PC-9 (cell line): ENCODE results near the gene PI4KA. TPM values are rescaled to one million over a fixed set of nuclear protein-coding genes. Genes with fewer than 3 reads are reported as not detected.

ENCODE experiments used
- BruUV-seq: library from RNA; stranded (reverse); fragments of 400-500 nt; replicated peaks from 2 replicates; lab custom pipeline; 2021; lab: Mats Ljungman, UMichigan
- CTCF ChIA-PET: fragments of 300-600 bp; sonication (Branson Sonifier 250); formaldehyde crosslinking; loops from one replicate; lab custom pipeline; 2022; ENCODE audit warnings: antibody characterized with exemption; lab: Charles Lee
- POLR2A ChIA-PET: fragments of 300-600 bp; sonication (Branson Sonifier 250); formaldehyde crosslinking; loops from one replicate; lab custom pipeline; 2022; ENCODE audit warnings: antibody characterized with exemption; ENCODE audit not compliant: unreplicated experiment; lab: Charles Lee
- DNase-seq, 2 experiments: peaks; one replicate each; pipeline versions ENCODE4 v3.0.0 to v3.0.0-alpha.2; 2015 to 2022; ENCODE audit warnings: mixed read lengths in 1 of 2
- H2AFZ ChIP-seq: fragments of 200-600 bp; sonication (generic); 2 replicates; pipeline ENCODE4 v1.8.1; 2017; ENCODE audit warnings: antibody characterized with exemption
- H3F3A ChIP-seq: fragments of 200-600 bp; sonication (generic); 2 replicates; pipeline ENCODE4 v1.8.1; 2017; ENCODE audit warnings: antibody characterized with exemption, mild to moderate bottlenecking, low read depth; ENCODE audit not compliant: insufficient read depth
- H3K27ac ChIP-seq: fragments of 200-600 bp; sonication (generic); 2 replicates; pipeline ENCODE4 v1.6.1; 2016; ENCODE audit warnings: mixed run types
- H3K27me3 ChIP-seq: fragments of 200-600 bp; sonication (generic); 2 replicates; pipeline ENCODE4 v1.6.1; 2016; ENCODE audit warnings: low read depth, mixed run types; ENCODE audit not compliant: insufficient read depth
- H3K36me3 ChIP-seq: fragments of 200-600 bp; sonication (generic); 2 replicates; pipeline ENCODE4 v1.6.1; 2016; ENCODE audit warnings: low read depth, mixed run types
- H3K4me1 ChIP-seq: fragments of 200-600 bp; sonication (generic); replicated peaks from 2 replicates; pipeline ENCODE4 v1.6.1; 2016; ENCODE audit warnings: mixed run types; ENCODE audit not compliant: insufficient read depth
- H3K4me2 ChIP-seq: fragments of 200-600 bp; sonication (generic); 2 replicates; pipeline ENCODE4 v1.6.1; 2017; ENCODE audit warnings: mixed run types
- H3K4me3 ChIP-seq: fragments of 200-600 bp; sonication (generic); 2 replicates; pipeline ENCODE4 v1.6.1; 2016; ENCODE audit warnings: mixed run types
- H3K79me2 ChIP-seq: fragments of 200-600 bp; sonication (generic); 2 replicates; pipeline ENCODE4 v1.6.1; 2017; ENCODE audit warnings: low read depth, mixed run types
- H3K9me2 ChIP-seq: fragments of 200-600 bp; sonication (generic); 2 replicates; pipeline ENCODE4 v1.8.1; 2017; ENCODE audit warnings: mild to moderate bottlenecking; ENCODE audit not compliant: insufficient read depth
- H3K9me3 ChIP-seq: fragments of 200-600 bp; sonication (generic); 2 replicates; pipeline ENCODE4 v1.8.1; 2016; ENCODE audit warnings: low read depth; ENCODE audit not compliant: insufficient read depth
- H4K20me1 ChIP-seq: fragments of 200-600 bp; sonication (generic); 2 replicates; pipeline ENCODE4 v1.8.1; 2017; ENCODE audit not compliant: insufficient read depth
- CTCF ChIP-seq: fragments of 200-600 bp; sonication (generic); conservative IDR thresholded peaks from 2 replicates; pipeline ENCODE4 v1.6.1; 2017; ENCODE audit warnings: mixed run types, antibody characterized with exemption, mild to moderate bottlenecking, moderate library complexity
- EZH2 ChIP-seq: fragments of 200-600 bp; sonication (generic); IDR thresholded peaks from 2 replicates; pipeline ENCODE4 v1.8.0; 2017; ENCODE audit warnings: antibody characterized with exemption, low read depth
- intact Hi-C: fragments of 100-400 bp; cut with micrococcal nuclease; formaldehyde crosslinking; loops from one replicate; pipeline ENCODE4 v1.10.0; 2022; ENCODE audit not compliant: unreplicated experiment
- total RNA-seq: library from RNA; stranded (reverse); gene quantifications from 2 replicates; pipeline ENCODE4 v1.2.3, GENCODE V29; 2021

PI4KA gene
- total RNA-seq, 1 experiment from 2014 or later, result 27.9 TPM

GRCh38 chr22:20786048-20786447 is 72.6 kb downstream of the PI4KA start:
- Histone ChIP-seq H4K20me1 (no peaks in the 10 kb centered on the region), H3K9me3 (no peaks in the 10 kb centered on the region), H3K4me3 (no peak overlapping the region), H3K79me2 (no peaks in the 10 kb centered on the region), H3K9me2 (no peaks in the 10 kb centered on the region), H3K27ac (no peak overlapping the region), H3F3A (peaks cover 5% of the 10 kb centered on the region; the same call in 1 of the 2 replicates), H3K27me3 (no peaks in the 10 kb centered on the region), H3K36me3 (no peaks in the 10 kb centered on the region), H3K4me1 (peaks cover 13% of the 10 kb centered on the region), H2AFZ (no peak overlapping the region), H3K4me2 (no peak overlapping the region)
- BruUV-seq, result no TSS peak
- intact Hi-C loops, result no loop called here
- DNase-seq, result no peak
- ChIA-PET CTCF (no interaction called here), POLR2A (no interaction called here)
- TF ChIP-seq EZH2 (no peak), CTCF (no peak)

- no peak for TF ChIP-seq CTCF
- no peak for TF ChIP-seq EZH2
- no peak overlapping the region for H2AFZ ChIP-seq
- no peaks in the 10 kb centered on the region for H3K79me2 ChIP-seq
- H3K27me3 ChIP-seq, result no peaks in the 10 kb centered on the region
- H3K9me3 ChIP-seq, result no peaks in the 10 kb centered on the region
- no TSS peak for BruUV-seq
- H4K20me1 ChIP-seq, result no peaks in the 10 kb centered on the region
- intact Hi-C loops, result loop anchor here (2.0 kb wide), 1 partner anchor 57 kb away; no protein-coding TSS in a partner anchor
- H3K9me2 ChIP-seq, result no peaks in the 10 kb centered on the region
- H3K4me2 ChIP-seq, result no peak overlapping the region
- no peak overlapping the region for H3K4me3 ChIP-seq
- peaks cover 5% of the 10 kb centered on the region for H3F3A ChIP-seq
- ChIA-PET POLR2A (no interaction called here), CTCF (no interaction called here)
- no peaks in the 10 kb centered on the region for H3K36me3 ChIP-seq
- H3K27ac ChIP-seq, result no peak overlapping the region
- H3K4me1 ChIP-seq, result peaks cover 17% of the 10 kb centered on the region
- no peak for DNase-seq
Observed at GRCh38 chr22:20785415-20785814, 73.2 kb downstream of the PI4KA start.

DNA sequence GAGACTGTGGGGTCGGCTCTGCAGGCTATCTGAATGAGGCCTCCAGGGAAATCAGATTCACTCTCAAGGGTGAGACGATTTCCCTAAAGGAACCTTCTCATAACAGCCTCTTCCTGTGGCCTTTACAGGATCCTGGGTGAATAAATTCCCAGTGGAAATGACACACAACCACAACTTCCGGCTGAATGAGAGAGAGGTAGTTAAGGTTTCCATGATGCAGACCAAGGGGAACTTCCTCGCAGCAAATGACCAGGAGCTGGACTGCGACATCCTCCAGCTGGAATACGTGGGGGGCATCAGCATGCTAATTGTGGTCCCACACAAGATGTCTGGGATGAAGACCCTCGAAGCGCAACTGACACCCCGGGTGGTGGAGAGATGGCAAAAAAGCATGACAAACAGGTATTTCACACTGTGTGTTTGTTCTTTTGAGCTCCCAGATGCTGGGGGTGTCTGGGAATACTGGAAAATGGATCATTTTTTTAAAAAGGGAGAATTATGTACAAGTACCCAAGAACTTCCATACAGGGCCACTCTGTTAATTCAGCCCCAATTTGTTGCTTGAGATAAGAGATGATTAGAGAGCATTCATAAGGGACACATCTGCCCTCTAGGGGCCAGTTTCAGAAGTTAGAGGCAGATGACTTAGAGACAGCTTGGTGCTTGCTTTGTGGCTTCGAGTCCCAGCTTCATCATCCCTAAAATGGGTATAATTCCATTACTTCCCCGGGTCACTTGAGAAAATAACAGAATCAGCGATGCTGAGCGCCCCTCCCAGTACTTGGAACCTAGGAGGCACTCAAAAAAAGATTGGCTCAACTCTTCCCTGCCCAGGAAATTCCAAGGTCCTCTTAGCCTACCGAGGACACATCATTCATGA is 74.5 kb downstream of the PI4KA start:
- intact Hi-C loops, result loop anchor here (2.0 kb wide), 1 partner anchor 55 kb away; no protein-coding TSS in a partner anchor
- Histone ChIP-seq H3K4me2 (no peak overlapping the region), H3K4me3 (no peak overlapping the region), H3K27ac (no peak overlapping the region), H3K79me2 (no peaks in the 10 kb centered on the region), H4K20me1 (no peaks in the 10 kb centered on the region), H3K27me3 (no peaks in the 10 kb centered on the region), H3K36me3 (no peaks in the 10 kb centered on the region), H3K9me2 (no peaks in the 10 kb centered on the region), H3F3A (peaks cover 18% of the 10 kb centered on the region), H3K4me1 (peaks cover 30% of the 10 kb centered on the region), H3K9me3 (no peaks in the 10 kb centered on the region), H2AFZ (no peak overlapping the region)
- ChIA-PET CTCF (interaction anchor here (0.6 kb wide), 2 partner anchors 46 to 127 kb away, joined by 4 read pairs; no protein-coding TSS in a partner anchor), POLR2A (no interaction called here)
- TF ChIP-seq CTCF (peak; percentile 66), EZH2 (no peak)
- BruUV-seq, result no TSS peak
- DNase-seq, result peak; percentile 23 to 38
